T-cell (primary cell): ENCODE results near the gene SOBP. TPM values are rescaled to one million over a fixed set of nuclear protein-coding genes. Genes with fewer than 3 reads are reported as not detected.

Experiments used
- ATAC-seq, 4 experiments: fragments of 200-7000 bp in 3 of 4; fragments of 150-1000 bp in 1 of 4; cut with Tn5 transposase; replicated peaks in 1 of 4; 1 replicate in 3 of 4; 2 replicates in 1 of 4; pipeline ENCODE4 v1.10.0; 2021; ENCODE audit warnings: moderate library complexity in 3 of 4, mild to moderate bottlenecking in 2 of 4, moderate number of reproducible peaks in 1 of 4
- CTCF ChIA-PET, 2 donors: fragments of 300-600 bp; sonication (Branson Sonifier 250); formaldehyde crosslinking; loops; one replicate each; lab custom pipeline; 2022; ENCODE audit warnings: antibody characterized with exemption in 2 of 2; lab: Charles Lee
- POLR2A ChIA-PET, 2 donors: fragments of 300-600 bp; sonication (Branson Sonifier 250); formaldehyde crosslinking; loops; one replicate each; lab custom pipeline; 2022; ENCODE audit warnings: antibody characterized with exemption in 2 of 2; lab: Charles Lee
- DNase-seq, 35 experiments: peaks; one replicate each; pipeline versions ENCODE4 v3.0.0 to v3.0.0-alpha.2; 2013 to 2023
- H3K27ac ChIP-seq: one replicate; pipeline ENCODE4 v1.5.1; 2013; ENCODE audit warnings: low read length
- H3K27me3 ChIP-seq, 2 experiments: replicated peaks in 1 of 2; 1 replicate in 1 of 2; 2 replicates in 1 of 2; pipeline versions ENCODE4 v1.6.1 to v1.7.0; 2013; ENCODE audit warnings: low read length in 1 of 2, mixed read lengths in 1 of 2; ENCODE audit not compliant: control insufficient read depth in 2 of 2, insufficient read depth in 2 of 2; ENCODE audit errors: extremely low read depth in 1 of 2
- H3K36me3 ChIP-seq, 2 donors: 1 replicate in 1 of 2; 2 replicates in 1 of 2; pipeline versions ENCODE4 v1.6.1 to v1.7.0; 2013; ENCODE audit warnings: low read length in 1 of 2; ENCODE audit not compliant: control insufficient read depth in 2 of 2, insufficient read depth in 1 of 2; ENCODE audit errors: extremely low read depth in 1 of 2
- H3K4me1 ChIP-seq, 2 experiments: 1 replicate in 1 of 2; 2 replicates in 1 of 2; pipeline versions ENCODE4 v1.6.1 to v1.7.0; 2013; ENCODE audit warnings: low read length in 2 of 2, mixed read lengths in 1 of 2; ENCODE audit not compliant: insufficient read depth in 2 of 2, control insufficient read depth in 1 of 2; ENCODE audit errors: extremely low read depth in 1 of 2
- H3K4me3 ChIP-seq, 2 donors: 1 replicate in 1 of 2; 2 replicates in 1 of 2; pipeline versions ENCODE4 v1.5.1 to v1.7.0; 2013; ENCODE audit warnings: mild to moderate bottlenecking in 2 of 2, low read length in 1 of 2, moderate library complexity in 1 of 2; ENCODE audit not compliant: control insufficient read depth in 1 of 2; ENCODE audit errors: extremely low read depth in 1 of 2
- H3K9me3 ChIP-seq: 2 replicates; pipeline ENCODE4 v1.7.0; 2013
- H3K27ac Mint-ChIP-seq, 2 donors: one replicate each; pipeline ENCODE4 v1.8.0; 2020 to 2021; ENCODE audit warnings: mild to moderate bottlenecking in 2 of 2, mixed read lengths in 2 of 2
- H3K27me3 Mint-ChIP-seq, 2 donors: one replicate each; pipeline ENCODE4 v1.8.0; 2021 to 2022; ENCODE audit warnings: mixed read lengths in 2 of 2
- H3K36me3 Mint-ChIP-seq: one replicate; pipeline ENCODE4 v1.8.0; 2021; ENCODE audit warnings: mixed read lengths
- H3K4me1 Mint-ChIP-seq, 3 donors: one replicate each; pipeline ENCODE4 v1.8.0; 2020 to 2022; ENCODE audit warnings: mixed read lengths in 3 of 3, mild to moderate bottlenecking in 1 of 3
- H3K4me3 Mint-ChIP-seq, 3 donors: one replicate each; pipeline ENCODE4 v1.8.0; 2020 to 2022; ENCODE audit warnings: mild to moderate bottlenecking in 3 of 3, mixed read lengths in 3 of 3, moderate library complexity in 3 of 3
- H3K9me3 Mint-ChIP-seq, 3 donors: one replicate each; pipeline ENCODE4 v1.8.0; 2020 to 2022; ENCODE audit warnings: mixed read lengths in 3 of 3
- WGBS: methylation state at CpG from one replicate; pipeline ENCODE4 v1.1.5; 2013; ENCODE audit warnings: missing lambda C conversion rate; ENCODE audit not compliant: insufficient coverage; 5-methylcytosine and 5-hydroxymethylcytosine counted together
- total RNA-seq, 35 experiments: library from RNA in 6 of 35; stranded (reverse) in 6 of 35; fragments of 120-200 nt in 1 of 35; gene quantifications; one replicate each; pipeline versions ENCODE4 v1.2.1 to v1.2.4 and lab custom pipeline; 2013 to 2026

Gene SOBP
- total RNA-seq, 5 donors from 2014 or later (not counting 1 experiment from before 2014, with no cell fraction given): 0.30 to 0.95 (median 0.46) TPM

GRCh38 chr6:107612762-107613415, 123.0 kb downstream of the SOBP start:
- Histone ChIP-seq H3K27ac (no peak overlapping the region), H3K27me3 (peaks cover 0 to 5% of the 10 kb centered on the region in 2 experiments), H3K4me1 (peaks cover under 1 to 5% of the 10 kb centered on the region in 2 experiments), H3K9me3 (no peaks in the 10 kb centered on the region), H3K36me3 (no peaks in the 10 kb centered on the region), H3K4me3 (no peak overlapping the region)
- Mint-ChIP-seq H3K27ac (no peak overlapping the region), H3K9me3 (no peaks in the 10 kb centered on the region), H3K4me1 (peaks cover 0 to under 1% (median under 1%) of the 10 kb centered on the region in 3 donors), H3K27me3 (peaks cover 0 to 2% of the 10 kb centered on the region in 2 donors), H3K4me3 (no peak overlapping the region), H3K36me3 (no peaks in the 10 kb centered on the region)
- DNase-seq: no peak
- CTCF ChIA-PET: no interaction called here
- ATAC-seq: no peak
- POLR2A ChIA-PET: no interaction called here
- 63% methylated on average over 1 of the region's 3 CpGs for WGBS

GRCh38 chr6:107613651-107614379, 123.9 kb downstream of the SOBP start:
- H3K27ac Mint-ChIP-seq: no peak overlapping the region
- no peak for ATAC-seq
- DNase-seq: no peak
- H3K9me3 Mint-ChIP-seq: no peaks in the 10 kb centered on the region
- H3K36me3 Mint-ChIP-seq: no peaks in the 10 kb centered on the region
- H3K27me3 Mint-ChIP-seq: peaks cover 0 to 2% of the 10 kb centered on the region in 2 donors
- Histone ChIP-seq H3K4me1 (peaks cover 9 to 14% of the 10 kb centered on the region in 2 experiments), H3K9me3 (no peaks in the 10 kb centered on the region), H3K4me3 (no peak overlapping the region), H3K27me3 (peaks cover 0 to 5% of the 10 kb centered on the region in 2 experiments), H3K27ac (no peak overlapping the region), H3K36me3 (no peaks in the 10 kb centered on the region)
- peaks cover 7 to 10% (median 9%) of the 10 kb centered on the region in 3 donors for H3K4me1 Mint-ChIP-seq
- ChIA-PET POLR2A (no interaction called here), CTCF (no interaction called here)
- H3K4me3 Mint-ChIP-seq: no peak overlapping the region
- WGBS: no CpG with 5 or more reads among the region's 4 CpGs

GRCh38 chr6:107614828-107615227, 124.9 kb downstream of the SOBP start:
- H3K4me3 Mint-ChIP-seq: no peak overlapping the region
- peaks cover 0 to 2% of the 10 kb centered on the region in 2 donors for H3K27me3 Mint-ChIP-seq
- Histone ChIP-seq H3K27me3 (peaks cover 0 to 5% of the 10 kb centered on the region in 2 experiments), H3K9me3 (no peaks in the 10 kb centered on the region), H3K36me3 (no peaks in the 10 kb centered on the region), H3K4me1 (peaks cover 17 to 23% of the 10 kb centered on the region in 2 experiments), H3K27ac (no peak overlapping the region), H3K4me3 (no peak overlapping the region)
- H3K27ac Mint-ChIP-seq: no peak overlapping the region
- no peaks in the 10 kb centered on the region for H3K9me3 Mint-ChIP-seq
- ATAC-seq: no peak
- no peak for DNase-seq
- 100% methylated on average over 3 of the region's 5 CpGs for WGBS
- CTCF ChIA-PET: no interaction called here
- POLR2A ChIA-PET: no interaction called here
- no peaks in the 10 kb centered on the region for H3K36me3 Mint-ChIP-seq
- peaks cover 16 to 17% (median 17%) of the 10 kb centered on the region in 3 donors for H3K4me1 Mint-ChIP-seq

GRCh38 chr6:107616775-107617174, 126.9 kb downstream of the SOBP start:
- Mint-ChIP-seq H3K27ac (no peak overlapping the region), H3K27me3 (peaks cover 0 to 2% of the 10 kb centered on the region in 2 donors), H3K9me3 (no peaks in the 10 kb centered on the region), H3K4me1 (peaks cover 31 to 33% (median 32%) of the 10 kb centered on the region in 3 donors), H3K4me3 (no peak overlapping the region), H3K36me3 (no peaks in the 10 kb centered on the region)
- Histone ChIP-seq H3K9me3 (no peaks in the 10 kb centered on the region), H3K4me3 (no peak overlapping the region), H3K4me1 (peaks cover 19 to 27% of the 10 kb centered on the region in 2 experiments), H3K36me3 (no peaks in the 10 kb centered on the region), H3K27ac (no peak overlapping the region), H3K27me3 (peaks cover 0 to 2% of the 10 kb centered on the region in 2 experiments)
- DNase-seq (no peak), ATAC-seq (no peak)
- ChIA-PET CTCF (no interaction called here), POLR2A (no interaction called here)
- 92% methylated on average over 5 of the region's 9 CpGs for WGBS

- DNase-seq (no peak), ATAC-seq (no peak)
- H3K4me3 ChIP-seq: no peak overlapping the region
- H3K27ac Mint-ChIP-seq: peak overlapping the region in 1 of 2 donors; percentile 35
- no peak overlapping the region for H3K27ac ChIP-seq
- peaks cover 0 to 2% of the 10 kb centered on the region in 2 donors for H3K27me3 Mint-ChIP-seq
- H3K4me1 Mint-ChIP-seq: peaks cover 31 to 34% (median 32%) of the 10 kb centered on the region in 3 donors
- H3K4me1 ChIP-seq: peaks cover 19 to 27% of the 10 kb centered on the region in 2 experiments
- no peaks in the 10 kb centered on the region for H3K36me3 Mint-ChIP-seq
- no peaks in the 10 kb centered on the region for H3K9me3 Mint-ChIP-seq
- no CpG with 5 or more reads among the region's 6 CpGs for WGBS
- H3K27me3 ChIP-seq: peaks cover 0 to 2% of the 10 kb centered on the region in 2 experiments
- no peaks in the 10 kb centered on the region for H3K36me3 ChIP-seq
- H3K4me3 Mint-ChIP-seq: no peak overlapping the region
- ChIA-PET POLR2A (interaction anchor here in 1 of 2 donors (0.7 kb wide), 1 partner anchor 16 kb away, joined by 15 read pairs; no protein-coding TSS in a partner anchor), CTCF (interaction anchor here in 1 of 2 donors (0.7 kb wide), 1 partner anchor 87 kb away, joined by 3 read pairs; no protein-coding TSS in a partner anchor)
- no peaks in the 10 kb centered on the region for H3K9me3 ChIP-seq
These were observed 127.5 kb downstream of the SOBP start for GRCh38 chr6:107617341-107617932.

- Mint-ChIP-seq H3K27me3 (peaks cover 0 to 2% of the 10 kb centered on the region in 2 donors), H3K4me1 (peaks cover 31 to 34% (median 32%) of the 10 kb centered on the region in 3 donors), H3K36me3 (no peaks in the 10 kb centered on the region), H3K27ac (peak overlapping the region; percentile 84 to 95), H3K4me3 (peak overlapping the region in 2 of 3 donors; percentile 4 to 43), H3K9me3 (no peaks in the 10 kb centered on the region)
- H3K4me3 ChIP-seq: no peak overlapping the region
- 31% methylated on average over 8 of the region's 9 CpGs for WGBS
- peak overlapping the region; percentile 77 for H3K27ac ChIP-seq
- no peaks in the 10 kb centered on the region for H3K36me3 ChIP-seq
- DNase-seq (peak; percentile 10 to 68 (median 35)), ATAC-seq (peak; percentile 92 to 98 (median 97))
- CTCF ChIA-PET: interaction anchor here in 1 of 2 donors (0.6 to 1.1 kb wide), 3 partner anchors 9 to 114 kb away, joined by 3 to 4 read pairs (median 4); no protein-coding TSS in a partner anchor
- POLR2A ChIA-PET: no interaction called here
- H3K9me3 ChIP-seq: no peaks in the 10 kb centered on the region
- H3K27me3 ChIP-seq: peaks cover 0 to 2% of the 10 kb centered on the region in 2 experiments
- peaks cover 19 to 27% of the 10 kb centered on the region in 2 experiments for H3K4me1 ChIP-seq
These were observed 128.8 kb downstream of the SOBP start for GRCh38 chr6:107618672-107619071.
